ENCODE data around the gene FBXL15.
A peak's percentile ranks its signal among the peaks of the same experiment; 100 is the strongest.

FBXL15 gene, protein sequence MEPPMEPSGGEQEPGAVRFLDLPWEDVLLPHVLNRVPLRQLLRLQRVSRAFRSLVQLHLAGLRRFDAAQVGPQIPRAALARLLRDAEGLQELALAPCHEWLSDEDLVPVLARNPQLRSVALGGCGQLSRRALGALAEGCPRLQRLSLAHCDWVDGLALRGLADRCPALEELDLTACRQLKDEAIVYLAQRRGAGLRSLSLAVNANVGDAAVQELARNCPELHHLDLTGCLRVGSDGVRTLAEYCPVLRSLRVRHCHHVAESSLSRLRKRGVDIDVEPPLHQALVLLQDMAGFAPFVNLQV

DNA sequence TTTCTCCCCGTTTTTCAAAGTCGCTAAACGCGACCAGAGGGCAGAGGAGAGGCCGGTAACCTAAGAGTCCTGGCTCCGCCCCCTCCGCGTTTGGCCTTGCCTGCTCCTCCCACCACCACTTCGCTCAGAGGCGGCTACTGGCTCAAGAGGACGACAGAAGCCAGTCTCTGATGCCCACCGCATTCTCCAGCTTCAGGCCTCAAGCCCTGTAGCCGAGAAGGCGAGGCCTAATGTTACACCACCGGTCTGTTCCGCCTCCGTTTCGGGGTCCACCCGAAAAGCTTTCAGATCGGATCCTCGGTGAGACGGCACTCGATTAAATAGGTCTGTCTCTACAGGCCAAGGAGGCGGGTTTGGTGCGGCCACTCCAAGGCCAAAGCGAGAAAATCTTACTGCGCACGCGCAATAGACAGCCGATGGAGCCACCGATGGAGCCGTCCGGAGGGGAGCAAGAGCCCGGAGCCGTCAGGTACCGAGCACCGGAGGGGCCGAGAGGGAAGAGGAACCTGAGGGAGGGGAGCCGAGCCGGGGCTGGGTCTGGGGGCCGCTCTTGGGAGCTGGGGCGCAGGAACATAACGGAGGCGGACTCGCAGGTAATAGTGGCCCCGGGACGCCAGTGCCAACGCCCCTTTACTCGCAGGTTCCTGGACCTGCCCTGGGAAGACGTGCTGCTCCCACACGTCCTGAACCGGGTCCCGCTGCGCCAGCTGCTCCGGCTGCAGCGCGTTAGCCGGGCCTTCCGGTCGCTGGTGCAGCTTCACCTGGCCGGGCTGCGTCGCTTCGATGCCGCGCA lies at the start of gene FBXL15:
FBXL15 (plus strand) TSS at position 123 of the 793 bp plus-strand sequence; CDS start at position 417, 294 bp downstream.
- TF ChIP-seq, protein P1, sequence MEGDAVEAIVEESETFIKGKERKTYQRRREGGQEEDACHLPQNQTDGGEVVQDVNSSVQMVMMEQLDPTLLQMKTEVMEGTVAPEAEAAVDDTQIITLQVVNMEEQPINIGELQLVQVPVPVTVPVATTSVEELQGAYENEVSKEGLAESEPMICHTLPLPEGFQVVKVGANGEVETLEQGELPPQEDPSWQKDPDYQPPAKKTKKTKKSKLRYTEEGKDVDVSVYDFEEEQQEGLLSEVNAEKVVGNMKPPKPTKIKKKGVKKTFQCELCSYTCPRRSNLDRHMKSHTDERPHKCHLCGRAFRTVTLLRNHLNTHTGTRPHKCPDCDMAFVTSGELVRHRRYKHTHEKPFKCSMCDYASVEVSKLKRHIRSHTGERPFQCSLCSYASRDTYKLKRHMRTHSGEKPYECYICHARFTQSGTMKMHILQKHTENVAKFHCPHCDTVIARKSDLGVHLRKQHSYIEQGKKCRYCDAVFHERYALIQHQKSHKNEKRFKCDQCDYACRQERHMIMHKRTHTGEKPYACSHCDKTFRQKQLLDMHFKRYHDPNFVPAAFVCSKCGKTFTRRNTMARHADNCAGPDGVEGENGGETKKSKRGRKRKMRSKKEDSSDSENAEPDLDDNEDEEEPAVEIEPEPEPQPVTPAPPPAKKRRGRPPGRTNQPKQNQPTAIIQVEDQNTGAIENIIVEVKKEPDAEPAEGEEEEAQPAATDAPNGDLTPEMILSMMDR (IDR thresholded peaks at IDR 0.05; ENCODE audit: insufficient read depth, missing control alignments): no peak
- FAIRE-seq (no peak), DNase-seq (ENCODE audit: insufficient read length, low spot score) (peak; percentile 71)

DNA sequence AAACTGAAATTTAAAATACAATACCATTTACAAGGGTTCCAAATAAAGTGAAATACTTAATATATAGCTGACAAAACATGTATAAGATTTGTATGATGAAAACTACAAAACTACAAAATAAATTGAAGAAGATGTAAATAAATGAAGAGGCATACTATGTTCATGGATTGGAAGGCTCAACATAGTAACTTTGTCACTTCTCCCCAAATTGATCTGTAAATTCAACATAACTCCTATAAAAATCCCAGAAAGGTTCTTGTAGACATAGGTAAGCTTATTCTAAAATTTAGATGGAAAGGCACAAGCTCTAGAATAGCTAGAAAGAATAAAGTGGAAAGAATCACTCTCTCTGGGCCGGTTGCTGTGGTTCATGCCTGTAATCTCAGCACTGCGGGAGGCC lies 49.3 kb upstream of the FBXL15 start:
- FAIRE-seq: no peak
- no peak for DNase-seq (ENCODE audit: insufficient read length, low spot score)
- TF ChIP-seq, protein P1 (IDR thresholded peaks at IDR 0.05; ENCODE audit: insufficient read depth, missing control alignments): no peak

DNA sequence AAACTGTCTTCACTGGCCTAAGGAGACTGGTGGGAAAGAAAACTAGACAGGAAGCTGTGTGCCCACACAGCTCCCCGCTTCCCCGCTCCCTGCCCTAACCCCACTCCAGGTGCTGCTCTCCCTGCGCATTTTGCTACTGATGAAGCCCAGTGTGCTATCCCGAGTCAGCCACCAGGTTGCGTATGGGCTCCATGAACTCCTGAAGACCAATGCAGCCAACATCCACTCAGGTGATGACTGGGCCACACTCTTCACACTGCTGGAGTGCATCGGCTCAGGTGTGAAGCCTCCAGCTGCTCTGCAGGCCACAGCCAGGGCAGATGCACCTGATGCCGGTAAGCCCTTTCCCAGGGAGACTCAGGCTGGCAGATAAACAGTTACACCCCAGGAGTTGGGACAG lies 45.4 kb upstream of the FBXL15 start:
- TF ChIP-seq, protein P1 (IDR thresholded peaks at IDR 0.05; ENCODE audit: insufficient read depth, missing control alignments): no peak
- DNase-seq (ENCODE audit: insufficient read length, low spot score) (no peak), FAIRE-seq (no peak)

DNA sequence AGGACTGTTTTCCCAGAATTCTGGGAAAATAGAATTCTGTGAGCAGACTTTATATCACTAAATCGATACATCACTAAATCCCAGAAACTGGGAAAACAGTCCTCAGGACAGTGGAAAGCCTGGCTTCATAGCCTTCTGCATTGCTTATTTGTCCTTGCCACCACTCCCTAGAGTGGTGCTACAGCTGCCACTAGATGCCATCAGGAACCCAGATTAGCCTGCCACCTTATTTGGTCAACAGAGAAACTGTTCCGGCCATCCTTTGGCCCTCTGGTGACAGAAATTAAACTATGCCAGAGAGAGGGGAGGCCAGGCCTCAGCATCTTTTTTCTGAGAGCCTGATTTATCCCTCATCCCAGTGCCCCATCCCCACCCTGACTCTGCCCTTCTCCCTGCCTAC lies 44.8 kb upstream of the FBXL15 start:
- no peak for FAIRE-seq
- TF ChIP-seq, protein P1 (IDR thresholded peaks at IDR 0.05; ENCODE audit: insufficient read depth, missing control alignments): no peak
- no peak for DNase-seq (ENCODE audit: insufficient read length, low spot score)

DNA sequence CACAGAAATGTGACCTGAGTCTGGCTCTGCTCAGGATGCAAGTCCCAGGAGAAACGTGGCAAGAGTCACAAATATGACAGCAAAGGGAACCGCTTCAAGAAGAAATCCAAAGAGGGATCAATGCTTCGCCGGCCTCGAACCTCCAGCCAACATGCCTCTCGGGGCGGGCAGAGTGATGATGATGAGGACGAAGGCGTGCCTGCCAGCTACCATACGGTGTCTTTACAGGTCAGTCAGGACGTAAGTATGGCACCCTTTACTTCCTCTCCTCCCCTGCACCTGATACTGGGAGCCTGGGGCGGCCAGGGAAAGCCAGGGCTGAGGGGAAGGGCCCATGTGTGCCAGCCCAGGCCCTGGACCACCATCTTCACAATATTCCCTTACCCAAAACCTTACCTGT lies 43.7 kb upstream of the FBXL15 start:
- TF ChIP-seq, protein P1 (IDR thresholded peaks at IDR 0.05; ENCODE audit: insufficient read depth, missing control alignments): no peak
- DNase-seq (ENCODE audit: insufficient read length, low spot score) (no peak), FAIRE-seq (no peak)

DNA sequence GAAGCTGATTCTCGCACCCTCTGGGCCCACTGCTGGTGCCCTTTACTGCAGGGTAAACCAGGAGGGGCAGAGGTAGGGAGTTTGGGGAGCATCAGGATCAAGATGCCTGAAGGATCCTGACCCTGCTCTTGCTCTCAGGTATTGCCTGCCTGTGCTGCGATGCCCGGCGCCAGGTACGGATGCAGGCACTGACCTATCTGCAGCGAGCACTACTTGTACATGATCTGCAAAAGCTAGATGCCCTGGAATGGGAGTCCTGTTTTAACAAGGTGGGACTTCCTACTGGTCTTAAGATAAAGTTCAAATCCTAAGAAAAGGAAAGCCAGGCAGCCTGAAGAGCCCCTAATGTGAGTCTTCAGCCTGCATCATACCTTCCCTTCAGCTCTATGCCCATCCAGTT lies 41.3 kb upstream of the FBXL15 start:
- FAIRE-seq: no peak
- TF ChIP-seq, protein P1 (IDR thresholded peaks at IDR 0.05; ENCODE audit: insufficient read depth, missing control alignments): no peak
- no peak for DNase-seq (ENCODE audit: insufficient read length, low spot score)

DNA sequence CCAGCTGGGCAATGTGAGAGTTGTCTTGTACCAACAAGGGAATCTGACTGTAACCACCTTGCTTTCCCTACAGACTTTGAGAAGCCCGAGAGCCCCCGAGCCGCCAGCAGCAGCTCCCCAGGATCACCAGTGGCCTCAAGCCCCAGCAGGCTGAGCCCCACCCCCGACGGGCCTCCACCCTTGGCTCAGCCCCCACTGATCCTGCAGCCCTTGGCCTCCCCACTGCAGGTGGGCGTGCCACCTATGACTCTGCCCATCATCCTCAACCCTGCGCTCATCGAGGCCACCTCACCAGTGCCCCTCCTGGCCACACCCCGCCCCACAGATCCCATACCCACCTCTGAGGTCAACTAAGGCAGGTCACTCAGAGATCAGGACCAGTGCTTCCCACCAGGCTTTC lies 38.7 kb upstream of the FBXL15 start:
- DNase-seq (ENCODE audit: insufficient read length, low spot score) (no peak), FAIRE-seq (no peak)
- TF ChIP-seq, protein P1 (IDR thresholded peaks at IDR 0.05; ENCODE audit: insufficient read depth, missing control alignments): no peak

Data from D721Med (cell line).